ENCODE measurements around the gene RECK.

RECK gene

DNA sequence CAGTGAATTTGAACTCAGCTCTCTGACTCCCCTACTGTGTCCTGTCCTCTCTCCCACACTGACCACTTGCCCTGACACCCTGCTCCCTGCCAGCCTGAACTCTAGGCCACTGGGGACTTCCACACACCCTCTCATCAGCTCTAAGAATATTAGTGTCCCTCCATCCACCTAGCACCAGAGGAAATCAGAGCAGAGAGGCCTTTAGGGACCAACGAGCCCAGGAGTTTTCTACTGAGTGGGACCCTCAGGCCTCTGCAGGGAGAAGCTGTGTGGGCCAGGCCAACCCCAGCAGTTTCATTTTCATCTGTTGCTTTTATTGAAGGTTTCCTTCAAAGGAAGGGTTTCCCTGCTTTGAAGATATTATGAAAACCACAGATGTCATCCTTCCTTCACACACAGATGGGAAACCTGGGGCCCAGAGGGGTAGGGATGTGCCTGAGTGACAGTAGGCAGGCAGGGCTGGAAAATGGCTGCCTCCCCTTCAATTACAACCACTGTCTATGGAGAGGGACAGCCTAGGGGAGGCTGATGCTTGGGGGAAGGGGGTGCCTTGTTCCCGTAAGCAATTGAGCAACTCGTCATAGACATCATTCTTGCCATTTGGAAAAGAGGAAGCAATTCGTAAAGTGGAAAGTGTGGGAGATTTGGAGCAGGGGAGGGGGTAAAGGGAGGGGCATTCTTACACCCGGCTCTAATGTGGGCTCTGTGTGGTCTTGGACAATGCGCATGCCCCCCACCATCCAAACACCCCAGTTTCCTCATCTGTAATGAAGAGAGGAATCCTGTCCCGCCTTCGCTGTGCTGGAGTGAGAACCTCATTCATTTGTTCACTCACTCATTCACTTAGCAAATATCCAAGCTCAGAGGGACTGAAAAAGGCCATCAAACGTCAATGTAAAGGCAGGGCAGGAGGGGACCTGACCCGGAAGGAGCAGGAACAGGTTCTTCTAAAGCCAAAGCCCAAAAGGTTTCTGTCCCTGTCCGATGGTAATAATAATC lies 103.7 kb downstream of the RECK start:
- DNase-seq = no peak

DNA sequence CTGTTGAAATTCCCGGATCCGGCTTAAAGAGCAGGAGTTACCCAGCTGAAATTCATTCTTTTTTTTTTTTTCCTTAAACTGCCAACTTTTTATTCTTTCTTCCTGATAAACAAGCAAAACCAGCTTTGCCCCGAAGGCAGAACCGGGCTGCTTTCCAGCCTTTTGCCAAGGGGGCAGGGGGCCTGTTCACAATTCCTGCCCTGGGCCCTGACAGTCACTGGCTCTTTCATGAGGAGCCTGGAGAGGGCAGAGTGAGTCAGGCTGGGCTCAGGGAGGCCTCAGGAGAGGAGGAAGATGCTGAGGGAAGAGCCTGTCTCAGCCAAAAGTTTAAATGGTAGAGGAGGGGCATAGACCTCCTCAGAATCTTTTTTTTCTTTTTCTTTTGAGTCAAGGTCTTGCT lies 104.6 kb downstream of the RECK start:
- DNase-seq = peak; percentile 47

DNA sequence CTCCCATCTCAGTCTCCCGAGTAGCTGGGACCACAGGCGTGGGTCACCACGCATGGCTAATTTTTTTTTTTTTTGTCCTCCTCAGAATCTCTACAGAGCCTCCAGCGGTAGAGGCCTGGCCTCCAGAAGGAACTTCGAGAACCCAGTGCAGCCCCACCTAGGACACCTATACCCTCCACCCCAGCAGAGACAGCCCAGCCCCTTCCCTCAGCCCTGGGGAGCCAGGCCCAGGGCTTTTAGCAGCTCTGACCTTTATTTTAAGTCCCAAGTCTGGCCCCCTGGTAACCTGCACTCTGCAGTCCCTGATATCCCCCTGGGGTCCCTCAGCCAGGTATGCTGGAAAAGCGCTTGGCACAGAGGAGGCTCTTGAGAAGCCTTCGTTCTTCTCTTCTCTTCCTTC lies 105.0 kb downstream of the RECK start:
- DNase-seq = no peak

DNA sequence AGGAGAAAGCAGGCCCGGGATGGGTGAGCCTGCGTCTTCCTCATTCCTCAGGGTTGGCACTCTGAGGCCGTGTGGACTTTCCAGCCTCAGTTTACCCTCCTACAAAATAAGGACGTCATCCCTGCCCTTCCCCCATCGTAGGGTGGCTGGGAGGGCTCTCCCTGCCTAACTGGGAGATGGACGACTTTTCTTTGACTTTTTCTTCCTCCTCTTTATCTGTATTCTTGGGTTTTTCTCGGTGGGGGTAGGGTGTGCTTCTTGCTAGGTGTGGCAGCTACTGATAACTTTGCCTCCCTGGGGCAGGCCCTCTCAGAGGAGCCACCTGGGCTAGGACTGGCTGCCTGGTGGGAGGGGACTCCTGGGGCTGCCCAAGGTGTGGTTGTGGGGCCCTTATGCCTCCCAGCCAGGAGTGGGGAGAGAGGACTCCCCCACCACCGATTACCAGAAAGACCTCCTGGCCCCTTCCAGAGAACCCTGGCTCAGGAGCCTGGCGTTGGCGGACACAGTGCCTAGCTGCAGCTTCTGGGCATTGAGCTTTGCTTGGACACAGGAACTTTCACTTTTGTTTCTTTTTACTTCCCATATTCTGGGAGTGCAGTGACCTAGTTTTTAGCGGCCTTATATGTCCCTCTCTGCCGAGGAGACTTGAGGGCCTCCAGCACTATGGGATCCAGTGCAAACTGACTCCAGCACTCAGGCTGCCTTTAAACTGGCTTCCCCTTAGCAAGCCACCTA lies 106.0 kb downstream of the RECK start:
- no peak for DNase-seq

DNA sequence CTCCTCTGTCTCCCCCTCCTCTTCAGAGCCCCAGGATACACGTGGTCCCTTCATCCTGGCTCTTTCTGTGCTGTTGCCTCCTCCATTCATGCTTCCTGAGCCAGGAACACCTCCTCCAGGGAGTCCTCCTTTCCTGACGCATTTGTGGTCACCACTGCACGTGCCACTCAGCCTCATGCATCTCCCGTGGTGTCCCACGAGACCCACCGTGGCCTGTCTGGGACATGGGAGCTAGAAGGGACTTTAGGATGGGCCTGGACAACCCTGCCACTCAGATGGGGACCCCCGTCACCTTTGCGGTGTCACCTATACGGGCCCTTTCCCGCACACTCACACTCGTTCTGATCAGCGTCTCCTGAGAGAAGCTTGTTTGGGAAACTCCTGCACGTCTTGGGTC lies 106.5 kb downstream of the RECK start:
- DNase-seq = no peak

DNA sequence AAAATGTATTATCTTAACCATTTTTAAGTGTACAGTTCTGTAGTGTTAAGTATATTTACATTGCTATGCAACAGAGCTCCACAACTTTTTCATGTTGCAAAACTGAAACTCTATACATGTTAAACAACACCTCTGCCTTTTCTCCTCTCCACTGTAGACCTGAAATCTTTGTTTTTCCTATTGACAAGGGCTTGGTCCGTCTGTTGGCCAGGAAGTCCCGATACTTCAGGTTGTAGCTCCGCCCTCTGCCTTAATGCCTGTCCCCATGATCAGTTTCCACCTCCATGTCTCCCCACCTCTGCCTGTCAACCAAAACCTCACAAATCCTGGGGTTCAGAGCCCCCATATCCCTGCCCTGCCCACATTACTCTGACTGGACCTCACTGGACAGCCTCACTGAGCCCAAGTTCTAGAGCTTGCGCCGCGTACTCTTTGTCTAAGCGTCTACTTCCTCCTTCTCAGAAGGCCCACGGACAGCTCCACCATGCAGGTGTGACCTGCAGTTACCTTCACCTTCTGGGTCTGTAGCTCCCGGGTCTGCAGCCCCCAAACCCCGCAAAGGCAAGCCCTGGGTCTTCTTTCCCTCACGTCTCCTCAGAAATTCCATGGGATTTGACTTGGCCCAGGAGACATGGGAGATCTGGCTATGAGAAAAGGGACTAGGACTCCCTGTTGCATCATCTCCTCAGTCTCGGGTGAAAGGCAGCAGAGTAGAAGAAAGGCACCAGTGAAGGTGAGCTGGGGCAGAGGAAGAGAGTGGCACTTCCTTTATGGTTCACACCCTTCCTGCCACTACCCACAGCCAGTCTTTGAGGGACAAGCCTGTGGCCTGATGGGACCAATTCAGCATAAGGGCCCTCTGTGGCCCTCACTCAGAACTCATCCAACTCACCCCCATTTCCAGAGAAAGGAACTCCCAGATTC lies 107.9 kb downstream of the RECK start:
- no peak for DNase-seq

DNA sequence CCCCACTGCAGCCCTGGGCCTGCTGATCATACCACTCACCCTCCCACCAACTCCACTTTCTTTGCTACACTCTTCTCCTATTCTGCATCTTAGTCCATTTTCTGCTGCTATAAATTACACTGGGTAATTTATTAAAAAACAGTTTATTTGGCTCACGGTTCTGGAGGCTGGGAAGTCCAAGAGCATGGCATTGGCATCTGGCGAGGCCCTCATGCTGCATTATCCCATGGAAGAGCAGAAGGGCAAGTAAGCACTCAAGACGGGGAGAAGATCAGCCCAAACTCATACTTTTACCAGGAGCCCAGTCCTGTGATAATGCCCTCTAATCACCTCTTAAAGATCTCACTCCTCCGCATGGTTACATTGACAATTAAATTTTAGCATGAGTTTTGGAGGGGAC lies 109.3 kb downstream of the RECK start:
- DNase-seq = no peak

DNA sequence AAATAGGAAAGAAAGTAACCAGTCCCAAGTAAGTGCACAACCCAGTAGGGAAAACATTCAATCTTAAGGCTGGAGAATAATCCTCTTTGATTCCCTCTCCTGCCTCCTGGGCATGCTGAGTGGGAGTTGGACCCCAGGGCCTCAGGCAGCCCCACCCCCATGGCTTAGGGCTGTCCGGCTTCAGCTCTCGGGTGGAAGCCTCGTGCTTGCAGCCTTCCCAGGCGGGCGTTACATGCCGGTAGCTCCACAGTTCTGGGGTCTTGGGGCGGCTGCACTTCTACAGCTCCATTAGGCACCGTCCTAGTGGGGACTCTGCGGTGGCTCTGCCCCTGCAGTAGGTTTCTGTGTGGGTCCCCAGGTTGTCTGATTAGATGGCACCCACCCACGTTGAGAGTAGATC lies 109.9 kb downstream of the RECK start:
- no peak for DNase-seq

DNA sequence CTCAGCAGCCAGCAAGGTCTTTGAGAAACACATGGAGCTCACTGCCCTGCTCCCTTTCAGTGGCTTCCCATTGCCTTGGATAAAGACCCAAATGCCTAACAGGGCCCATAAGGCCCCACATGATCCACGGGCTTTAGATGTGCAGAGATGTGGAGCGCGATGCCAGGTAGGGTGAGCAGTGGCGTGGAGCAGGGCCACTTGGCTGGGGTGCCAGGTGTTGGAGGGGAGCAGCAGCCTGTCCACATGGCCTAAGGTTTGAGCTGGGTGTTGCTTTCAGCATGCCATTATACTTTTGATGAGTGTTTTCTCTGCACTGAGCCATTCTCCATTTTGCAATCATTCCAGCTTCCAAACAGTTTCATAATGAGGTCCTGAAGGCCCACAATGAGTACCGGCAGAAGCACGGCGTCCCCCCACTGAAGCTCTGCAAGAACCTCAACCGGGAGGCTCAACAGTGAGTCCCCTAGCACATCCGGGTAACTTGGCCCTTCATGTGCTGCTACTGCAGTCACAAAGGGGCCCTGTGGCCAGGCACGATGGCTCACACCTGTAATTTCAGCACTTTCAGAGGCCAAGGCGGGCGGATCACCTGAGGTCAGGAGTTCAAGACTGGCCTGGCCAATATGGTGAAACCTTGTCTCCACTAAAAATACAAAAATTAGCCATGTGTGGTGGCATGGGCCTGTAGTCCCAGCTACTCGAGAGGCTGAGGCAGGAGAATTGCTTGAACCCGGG lies 110.9 kb downstream of the RECK start:
- no peak for DNase-seq

DNA sequence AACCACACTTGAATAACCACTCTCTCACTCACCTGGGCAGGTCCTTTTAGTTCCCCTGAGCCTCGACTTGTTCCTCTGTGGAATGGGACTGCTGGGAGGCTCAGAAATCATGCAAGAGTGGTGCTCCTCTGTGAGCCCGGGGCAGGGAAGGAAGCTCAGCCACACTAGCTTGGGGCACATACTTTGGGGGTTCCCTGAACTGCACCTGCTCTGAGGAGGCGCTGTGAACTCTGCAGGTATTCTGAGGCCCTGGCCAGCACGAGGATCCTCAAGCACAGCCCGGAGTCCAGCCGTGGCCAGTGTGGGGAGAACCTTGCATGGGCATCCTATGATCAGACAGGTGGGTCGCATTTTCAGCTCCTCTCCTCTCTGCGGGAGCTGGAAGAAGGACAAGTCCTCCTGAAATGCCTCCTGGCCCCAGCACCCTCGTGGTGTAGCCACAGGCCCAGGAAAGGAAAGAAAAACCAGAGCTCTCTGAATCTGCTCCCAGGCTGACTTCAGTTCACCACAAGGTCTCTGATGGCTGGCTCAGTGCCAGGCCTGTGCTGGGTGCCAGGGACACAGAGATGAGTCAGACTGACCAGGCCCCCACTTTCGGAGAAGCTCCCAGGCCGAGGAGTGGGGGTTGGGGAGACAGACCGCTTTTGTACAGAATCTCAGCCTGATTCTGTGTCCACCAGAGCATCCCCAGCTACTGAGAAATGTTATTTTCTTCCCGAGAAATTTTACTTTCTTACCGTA lies 111.8 kb downstream of the RECK start:
- peak; percentile 98 for DNase-seq

DNA sequence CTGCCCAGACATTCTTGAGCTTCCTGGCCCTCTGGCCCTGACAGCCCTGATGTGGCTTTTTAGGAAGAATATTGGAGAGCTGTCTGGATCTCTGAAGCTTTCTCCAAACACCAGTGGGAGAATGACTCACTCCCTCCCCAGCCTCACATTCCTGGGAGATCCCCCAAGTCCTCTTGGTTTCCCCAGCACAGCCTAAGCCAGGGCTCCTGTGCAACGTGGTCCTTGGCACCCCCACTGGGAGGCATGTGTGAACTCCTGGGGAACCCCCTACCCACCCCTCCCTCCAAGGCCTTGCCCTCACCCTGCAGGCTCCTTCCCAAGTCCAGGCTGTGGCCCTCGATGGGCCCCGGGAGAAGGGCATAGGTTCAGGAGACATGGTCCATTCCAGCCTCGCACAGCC lies 112.5 kb downstream of the RECK start:
- DNase-seq = peak; percentile 87

DNA sequence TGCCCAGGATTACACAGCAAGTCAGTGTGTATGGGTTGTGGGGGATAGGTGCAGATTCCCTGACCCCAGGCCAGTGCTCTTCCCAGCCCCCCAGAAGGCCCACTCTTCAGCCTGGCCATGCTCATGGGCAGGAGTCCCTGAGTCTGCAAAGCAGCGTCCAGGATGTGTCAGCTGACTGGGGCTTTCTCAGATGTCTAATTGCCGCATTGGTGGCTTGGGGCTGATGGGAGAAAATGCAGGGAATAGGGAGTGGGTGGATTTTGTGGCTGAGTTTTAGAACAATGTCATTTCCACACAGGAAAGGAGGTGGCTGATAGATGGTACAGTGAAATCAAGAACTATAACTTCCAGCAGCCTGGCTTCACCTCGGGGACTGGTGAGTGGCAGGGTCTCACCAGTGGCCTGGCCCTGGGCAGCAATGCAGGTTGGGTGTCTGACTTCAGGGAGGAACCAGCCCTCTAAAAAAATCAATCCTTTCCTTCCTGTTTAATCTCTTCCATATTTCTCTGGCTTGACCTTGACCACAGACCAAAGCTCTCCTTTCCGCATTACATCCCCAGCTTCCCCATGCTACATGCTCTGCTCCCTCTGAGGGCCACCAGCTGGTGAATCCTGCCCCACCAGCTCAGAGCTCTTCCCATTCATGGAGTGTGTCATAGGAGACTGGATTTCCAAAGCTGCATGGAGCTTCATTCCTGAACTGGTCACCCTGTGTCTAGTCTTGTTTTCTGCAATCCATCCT lies 114.0 kb downstream of the RECK start:
- no peak for DNase-seq

DNA sequence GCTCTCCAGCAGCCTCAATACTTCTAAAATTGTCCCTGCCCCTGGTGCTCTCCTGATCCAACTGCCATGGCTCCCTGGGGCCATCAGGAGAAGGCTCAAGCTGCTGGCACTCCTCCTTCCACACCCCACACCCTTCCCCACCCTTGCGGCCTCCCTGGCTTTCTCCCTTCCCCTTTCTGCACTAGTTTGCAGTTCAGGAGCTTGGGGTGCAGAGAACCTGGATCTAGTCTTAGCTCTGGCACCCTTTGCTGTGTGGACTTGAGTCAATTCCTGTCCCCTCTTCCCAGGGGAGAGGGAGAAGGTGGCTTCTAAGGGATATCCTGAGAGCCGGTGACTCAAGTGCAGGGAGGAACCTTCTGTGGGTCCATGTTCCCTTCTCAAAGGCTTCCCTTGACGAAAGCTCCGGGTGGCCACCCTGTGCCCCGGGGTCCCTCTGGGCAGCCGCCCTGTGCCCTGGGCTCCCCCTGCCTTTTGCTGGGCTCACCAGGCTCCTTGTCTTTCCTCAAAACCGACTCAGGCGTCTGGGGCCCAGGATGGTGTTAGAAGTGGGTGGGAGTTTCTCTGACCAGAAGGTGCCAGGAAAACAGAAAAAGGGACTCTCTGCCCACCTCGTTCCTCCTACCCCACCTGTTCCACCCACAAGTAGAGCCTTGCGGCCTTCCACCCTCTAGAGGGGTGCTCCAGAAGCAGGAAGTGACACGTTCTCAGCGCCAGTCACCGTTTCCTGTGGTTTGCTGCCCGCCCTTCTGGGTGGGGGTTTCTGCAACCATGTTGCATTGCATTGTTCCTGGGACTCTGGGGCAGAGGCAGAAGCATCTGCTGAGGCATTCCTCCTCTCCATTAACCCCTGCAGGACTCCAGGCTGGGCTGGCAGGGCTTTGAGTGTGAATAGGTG lies 114.8 kb downstream of the RECK start:
- peak; percentile 88 for DNase-seq

DNA sequence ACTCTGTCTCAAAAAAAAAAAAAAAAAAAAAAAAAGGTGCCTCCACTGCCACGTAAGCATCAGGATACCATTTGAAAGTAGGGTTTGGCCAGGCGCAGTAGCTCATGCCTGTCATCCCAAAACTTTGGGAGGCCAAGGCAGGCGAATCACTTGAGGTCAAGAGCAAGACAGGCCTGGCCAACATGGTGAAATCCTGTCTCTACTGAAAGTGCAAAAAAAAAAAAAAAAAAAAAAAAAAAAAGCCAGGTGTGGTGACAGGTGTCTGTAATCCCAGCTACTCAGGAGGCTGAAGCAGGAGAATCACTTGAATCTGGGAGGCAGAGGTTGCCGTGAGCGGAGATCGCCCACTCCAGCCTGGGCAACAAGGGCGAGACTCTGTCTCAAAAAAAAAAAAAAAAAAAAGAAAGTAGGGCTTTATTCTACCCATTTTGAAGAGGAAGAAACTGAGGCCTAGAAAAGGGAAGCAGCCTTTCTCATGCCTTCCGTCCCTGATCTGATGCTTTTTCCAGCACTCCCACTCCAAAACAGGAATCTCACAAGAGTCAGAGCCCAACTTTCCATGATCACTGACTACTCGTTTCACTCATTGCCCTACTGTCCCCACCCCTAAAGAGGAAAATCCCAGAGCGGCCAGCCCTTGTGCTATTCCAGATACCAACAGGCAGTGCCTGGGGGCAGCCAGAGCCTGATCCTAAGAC lies 116.2 kb downstream of the RECK start:
- no peak for DNase-seq

DNA sequence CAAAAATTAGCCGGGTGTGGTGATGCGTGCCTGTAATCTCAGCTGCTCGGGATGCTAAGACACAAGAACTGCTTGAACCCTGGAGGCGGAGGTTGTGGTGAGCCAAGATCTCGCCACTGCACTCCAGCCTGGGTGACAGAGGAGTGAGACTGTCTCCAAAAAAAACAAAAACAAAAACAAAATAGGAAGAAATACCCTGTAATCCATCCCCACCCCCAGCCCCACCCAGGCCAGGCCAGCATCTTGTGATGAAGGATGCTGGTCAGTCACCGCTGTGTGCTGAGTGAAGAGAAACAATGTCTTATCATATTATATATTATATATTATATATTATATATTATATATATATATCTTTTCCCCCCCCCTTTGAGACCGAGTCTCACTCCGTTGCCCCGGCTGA lies 117.0 kb downstream of the RECK start:
- no peak for DNase-seq

DNA sequence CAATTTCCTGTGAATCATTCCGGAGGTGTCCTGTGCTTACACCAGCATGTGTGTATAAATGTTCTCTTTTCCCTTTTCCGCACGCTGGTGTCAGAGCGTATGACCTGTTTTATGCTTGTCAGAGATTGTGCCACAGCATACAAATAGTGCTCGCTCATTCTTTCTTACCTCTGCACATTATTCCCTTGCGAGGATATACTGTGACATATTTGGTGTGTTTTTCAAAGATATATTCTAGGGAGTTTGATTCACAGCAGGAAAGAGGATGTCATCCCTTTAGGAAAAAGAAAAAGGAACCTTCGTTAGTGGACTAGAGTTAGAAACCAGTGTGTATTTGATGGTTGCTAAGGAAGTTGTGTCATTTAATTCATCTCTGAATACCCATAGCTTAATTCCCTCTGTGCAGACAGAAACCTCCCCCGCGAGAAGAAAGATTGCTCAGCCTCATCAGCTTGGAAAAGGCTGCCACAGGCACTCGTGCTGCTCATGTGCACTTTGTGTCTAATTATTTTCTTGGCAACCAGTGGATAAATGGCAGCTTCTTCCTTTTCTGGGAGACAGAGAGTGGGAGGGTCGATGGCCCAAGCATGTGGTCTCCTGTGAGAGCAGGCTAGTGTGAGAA lies 117.7 kb downstream of the RECK start:
- DNase-seq = peak; percentile 49

DNA sequence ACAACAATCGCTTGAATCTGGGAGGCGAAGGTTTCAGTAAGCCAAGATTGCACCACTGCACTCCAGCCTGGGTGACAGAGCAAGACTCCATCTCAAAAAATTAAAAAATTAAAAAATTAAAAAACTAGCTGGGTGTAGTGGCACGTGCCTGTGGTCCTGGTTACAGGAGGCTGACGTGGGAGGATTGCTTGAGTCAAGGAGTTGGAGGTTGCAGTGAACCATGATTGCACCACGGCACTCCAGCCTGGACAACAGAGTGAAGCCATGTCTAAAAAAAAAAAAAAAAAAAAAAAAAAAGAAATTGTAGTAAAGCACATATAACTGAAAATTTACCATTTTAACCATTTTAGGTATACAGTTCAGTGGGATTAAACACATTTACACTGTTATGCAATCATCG lies 119.4 kb downstream of the RECK start:
- no peak for DNase-seq

DNA sequence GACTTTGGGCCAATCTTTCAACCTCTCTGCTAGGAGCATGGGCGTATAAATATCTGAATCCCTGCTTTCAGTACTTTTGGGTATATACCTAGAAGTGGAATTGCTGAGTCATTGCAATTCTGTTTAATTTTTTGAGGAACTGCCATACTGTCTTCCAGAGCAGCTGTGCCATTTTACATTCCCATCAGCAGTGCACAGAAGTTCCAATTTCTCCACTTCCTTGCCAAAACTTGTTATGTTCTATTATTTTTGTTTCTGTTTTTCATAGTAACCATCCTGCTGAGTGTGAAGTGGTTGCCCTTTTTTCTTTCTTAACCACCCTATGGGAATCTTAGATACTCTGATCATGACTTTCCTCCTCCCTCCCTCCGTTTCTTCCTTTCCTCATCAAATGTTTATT lies 121.4 kb downstream of the RECK start:
- no peak for DNase-seq

DNA sequence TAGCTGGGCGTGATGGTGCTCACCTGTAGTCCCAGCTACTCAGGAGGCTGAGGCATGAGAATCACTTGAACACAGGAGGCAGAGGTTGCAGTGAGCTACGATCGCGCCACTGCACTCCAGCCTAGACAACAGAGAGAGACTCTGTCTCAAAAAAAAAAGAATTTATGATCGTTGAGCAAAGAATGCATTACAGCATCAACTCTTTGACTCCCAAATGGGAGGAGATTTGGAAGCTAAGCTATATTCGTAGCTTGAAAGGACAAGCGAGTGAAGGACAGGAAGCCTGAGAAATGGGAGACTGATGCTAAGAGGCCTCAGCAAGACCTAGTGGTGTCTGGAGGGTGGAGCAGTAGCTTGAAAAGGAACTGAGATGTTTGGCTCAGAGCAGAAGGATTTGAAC lies 122.2 kb downstream of the RECK start:
- DNase-seq = no peak

Measured in EL (cell line).